ENCODE results near the gene TXNDC17.

- TF ChIP-seq CTCF (IDR thresholded peaks at IDR 0.05), result no peak
- TF ChIP-seq POLR2A (IDR thresholded peaks at IDR 0.05; ENCODE audit: low read depth), result no peak
These were observed 1.8 kb upstream of the TXNDC17 start for GRCh38 chr17:6639014-6639585.
